CMK (cell line): Measurements from ENCODE around the gene ZDHHC5.
A peak's percentile ranks its signal among the peaks of the same experiment; 100 is the strongest.

Experiments
- DNase-seq: peaks from one replicate; pipeline ENCODE4 v3.0.0-alpha.2; 2010; ENCODE audit warnings: low read depth

Gene ZDHHC5

GRCh38 chr11:57667736-57668433, at the start of gene ZDHHC5:
TSS of gene ZDHHC5 (plus strand) at chr11:57668114. CDS start at chr11:57673091, 4,977 bp downstream.
- peak; percentile 95 for DNase-seq

- DNase-seq, result no peak
Observed at GRCh38 chr11:57618438-57618837, 49.5 kb upstream of the ZDHHC5 start.

GRCh38 chr11:57619331-57619730, 48.6 kb upstream of the ZDHHC5 start:
- DNase-seq, result no peak

- DNase-seq, result no peak
Observed at GRCh38 chr11:57620467-57620866, 47.4 kb upstream of the ZDHHC5 start.

GRCh38 chr11:57622263-57622662, 45.7 kb upstream of the ZDHHC5 start:
- DNase-seq, result no peak

- no peak for DNase-seq
Observed at GRCh38 chr11:57624864-57625263, 43.0 kb upstream of the ZDHHC5 start.

GRCh38 chr11:57626895-57627294, 41.0 kb upstream of the ZDHHC5 start:
- DNase-seq, result no peak

- no peak for DNase-seq
Observed at GRCh38 chr11:57630171-57630570, 37.7 kb upstream of the ZDHHC5 start.

GRCh38 chr11:57632116-57632515, 35.8 kb upstream of the ZDHHC5 start:
- no peak for DNase-seq

- DNase-seq, result no peak
Observed at GRCh38 chr11:57633394-57634070, 34.4 kb upstream of the ZDHHC5 start.

GRCh38 chr11:57634311-57634710, 33.6 kb upstream of the ZDHHC5 start:
- no peak for DNase-seq

GRCh38 chr11:57635246-57635645, 32.7 kb upstream of the ZDHHC5 start:
- no peak for DNase-seq

- DNase-seq, result no peak
Observed at GRCh38 chr11:57637626-57638004, 30.3 kb upstream of the ZDHHC5 start.

- DNase-seq, result no peak
Observed at GRCh38 chr11:57638005-57638781, 29.7 kb upstream of the ZDHHC5 start.

GRCh38 chr11:57638811-57639320, 29.0 kb upstream of the ZDHHC5 start:
- no peak for DNase-seq

GRCh38 chr11:57639321-57640067, 28.4 kb upstream of the ZDHHC5 start:
- peak; percentile 91 for DNase-seq

GRCh38 chr11:57640068-57640800, 27.7 kb upstream of the ZDHHC5 start:
- DNase-seq, result no peak

GRCh38 chr11:57641011-57641807, 26.7 kb upstream of the ZDHHC5 start:
- no peak for DNase-seq

- DNase-seq, result no peak
Observed at GRCh38 chr11:57643802-57644201, 24.1 kb upstream of the ZDHHC5 start.
